Subcutaneous abdominal adipose tissue (tissue), 5 donors: ENCODE measurements around the gene OCA2.

ENCODE experiments used
- H3K27ac ChIP-seq: one replicate; pipeline ENCODE4 v1.7.0; 2013; ENCODE audit warnings: low read depth, mild to moderate bottlenecking, inconsistent platforms, low read length, moderate library complexity
- H3K27me3 ChIP-seq, 5 donors: one replicate each; pipeline ENCODE4 v1.7.0; 2013; ENCODE audit warnings: low read length in 5 of 5, inconsistent platforms in 1 of 5; ENCODE audit not compliant: control insufficient read depth in 5 of 5, insufficient read depth in 4 of 5
- H3K36me3 ChIP-seq, 5 donors: one replicate each; pipeline ENCODE4 v1.7.0; 2013; ENCODE audit warnings: low read length in 5 of 5; ENCODE audit not compliant: control insufficient read depth in 5 of 5, insufficient read depth in 5 of 5
- H3K4me1 ChIP-seq, 5 donors: one replicate each; pipeline ENCODE4 v1.7.0; 2013; ENCODE audit warnings: low read length in 5 of 5, mild to moderate bottlenecking in 3 of 5, moderate library complexity in 1 of 5; ENCODE audit not compliant: control insufficient read depth in 5 of 5, insufficient read depth in 5 of 5
- H3K4me3 ChIP-seq, 5 donors: one replicate each; pipeline ENCODE4 v1.7.0; 2013; ENCODE audit warnings: low read length in 5 of 5, low read depth in 1 of 5
- H3K9ac ChIP-seq, 5 donors: one replicate each; pipeline ENCODE4 v1.7.0; 2013; ENCODE audit warnings: low read length in 5 of 5, mild to moderate bottlenecking in 4 of 5, moderate library complexity in 3 of 5
- H3K9me3 ChIP-seq, 5 donors: one replicate each; pipeline ENCODE4 v1.7.0; 2013; ENCODE audit warnings: low read length in 5 of 5; ENCODE audit not compliant: control insufficient read depth in 5 of 5
- donor health status: healthy.
- donor health status: healthy.
- donor health status: healthy.
- donor health status: healthy.
- donor health status: healthy.

The OCA2 gene

GRCh38 chr15:27902680-27903385, 196.3 kb downstream of the OCA2 start:
- Histone ChIP-seq H3K27ac (no peak overlapping the region), H3K9ac (no peak overlapping the region), H3K27me3 (no peaks in the 10 kb centered on the region), H3K4me1 (no peaks in the 10 kb centered on the region), H3K36me3 (no peaks in the 10 kb centered on the region), H3K9me3 (peaks cover 0 to 6% (median 0%) of the 10 kb centered on the region in 5 donors), H3K4me3 (no peak overlapping the region)

DNA sequence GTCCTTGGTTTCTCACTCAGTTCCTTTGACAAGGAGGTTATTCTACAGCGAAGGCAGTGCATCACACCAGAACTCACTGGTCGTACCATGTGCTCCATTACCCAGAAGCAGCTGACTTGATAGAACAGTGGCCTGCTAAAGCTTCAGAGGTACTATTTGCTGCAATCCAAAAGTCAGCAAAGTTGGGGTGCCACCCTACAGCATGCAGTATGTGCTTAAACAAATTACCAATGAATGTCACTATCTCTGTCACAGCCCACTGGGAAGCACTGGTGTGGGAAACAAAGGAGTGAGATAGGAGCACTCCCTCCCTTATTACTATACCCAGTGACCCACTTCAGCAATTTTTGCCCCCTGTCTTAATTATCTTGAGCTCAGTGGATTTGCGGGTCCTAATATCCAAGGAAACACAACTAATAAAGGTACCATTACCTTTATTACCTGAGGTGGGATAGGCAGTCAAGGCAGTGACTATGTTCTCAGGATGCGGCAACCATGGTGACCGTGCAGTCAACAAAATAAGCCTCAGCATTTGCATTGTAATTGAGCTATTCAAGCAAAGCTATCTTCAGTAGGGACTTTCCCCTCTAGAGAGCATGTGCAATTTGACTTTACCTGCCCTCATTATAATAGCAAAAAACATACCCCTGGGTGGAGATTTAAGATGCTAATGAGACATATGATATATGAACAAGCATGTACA, 199.4 kb downstream of the OCA2 start:
- no peak overlapping the region for H3K9ac ChIP-seq
- no peaks in the 10 kb centered on the region for H3K27me3 ChIP-seq
- no peak overlapping the region for H3K27ac ChIP-seq
- no peaks in the 10 kb centered on the region for H3K36me3 ChIP-seq
- no peak overlapping the region for H3K4me3 ChIP-seq
- no peaks in the 10 kb centered on the region for H3K4me1 ChIP-seq
- H3K9me3 ChIP-seq = peaks cover 0 to 13% (median under 1%) of the 10 kb centered on the region in 5 donors

DNA sequence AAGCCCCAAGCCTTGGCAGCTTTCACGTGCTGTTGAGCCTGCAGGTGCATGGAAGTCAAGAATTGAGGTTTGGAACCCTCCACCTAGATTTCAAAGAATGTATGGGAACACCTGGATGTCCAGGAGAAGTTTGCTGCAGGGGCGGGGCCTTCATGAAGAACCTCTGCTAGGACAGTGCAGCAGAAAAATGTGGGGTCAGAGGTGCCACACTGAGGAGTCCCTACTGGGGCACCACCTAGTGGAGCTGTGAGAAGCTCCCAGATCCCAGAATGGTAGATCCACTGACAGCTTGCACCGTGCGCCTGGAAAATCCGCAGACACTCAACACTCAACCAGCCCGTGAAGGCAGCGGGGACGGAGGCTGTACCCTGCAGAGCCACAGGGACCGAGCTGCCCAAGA, 201.6 kb downstream of the OCA2 start:
- H3K4me1 ChIP-seq = no peaks in the 10 kb centered on the region
- H3K9me3 ChIP-seq = peaks cover 0 to 20% (median 12%) of the 10 kb centered on the region in 5 donors
- no peak overlapping the region for H3K9ac ChIP-seq
- no peak overlapping the region for H3K27ac ChIP-seq
- no peaks in the 10 kb centered on the region for H3K27me3 ChIP-seq
- no peaks in the 10 kb centered on the region for H3K36me3 ChIP-seq
- no peak overlapping the region for H3K4me3 ChIP-seq

- H3K9me3 ChIP-seq = peaks cover 3 to 31% (median 21%) of the 10 kb centered on the region in 5 donors
Measured at GRCh38 chr15:27894645-27895044, 204.5 kb downstream of the OCA2 start.

DNA sequence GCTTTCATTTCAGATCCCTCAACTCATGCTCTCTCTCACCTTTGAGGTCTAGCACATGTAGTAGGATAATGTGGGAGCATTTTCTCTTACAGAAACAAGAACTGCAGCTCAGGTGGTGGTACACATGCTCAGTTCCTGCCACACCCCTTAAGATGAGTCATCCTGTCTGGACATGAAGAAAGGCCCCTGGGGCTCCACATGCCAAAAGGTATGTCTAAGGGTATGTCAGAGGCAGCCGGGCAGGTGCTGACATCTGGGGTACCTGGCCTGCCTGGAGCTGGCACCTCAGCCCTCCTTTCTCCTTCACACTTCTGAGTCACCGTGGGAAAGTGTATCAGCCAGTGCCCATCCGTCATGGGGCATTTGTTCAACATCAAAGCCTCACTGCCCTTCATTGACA, 209.9 kb downstream of the OCA2 start:
- no peak overlapping the region for H3K27ac ChIP-seq
- no peaks in the 10 kb centered on the region for H3K36me3 ChIP-seq

More at GRCh38 chr15:27894645-27895044, 204.5 kb downstream of the OCA2 start:
- H3K4me1 ChIP-seq = no peaks in the 10 kb centered on the region
- no peak overlapping the region for H3K27ac ChIP-seq
- H3K4me3 ChIP-seq = no peak overlapping the region
- H3K9ac ChIP-seq = no peak overlapping the region
- H3K27me3 ChIP-seq = no peaks in the 10 kb centered on the region
- H3K36me3 ChIP-seq = no peaks in the 10 kb centered on the region

GRCh38 chr15:27885201-27885600, 213.9 kb downstream of the OCA2 start:
- H3K9me3 ChIP-seq = peaks cover 1 to 19% (median 13%) of the 10 kb centered on the region in 5 donors
- H3K9ac ChIP-seq = no peak overlapping the region
- H3K36me3 ChIP-seq = no peaks in the 10 kb centered on the region
- H3K4me1 ChIP-seq = no peaks in the 10 kb centered on the region
- H3K27ac ChIP-seq = no peak overlapping the region
- H3K27me3 ChIP-seq = no peaks in the 10 kb centered on the region
- H3K4me3 ChIP-seq = no peak overlapping the region

More for the DNA sequence above, 209.9 kb downstream of the OCA2 start:
- no peaks in the 10 kb centered on the region for H3K27me3 ChIP-seq
- no peak overlapping the region for H3K9ac ChIP-seq
- H3K4me1 ChIP-seq = no peaks in the 10 kb centered on the region
- peaks cover 3 to 33% (median 21%) of the 10 kb centered on the region in 5 donors for H3K9me3 ChIP-seq
- H3K4me3 ChIP-seq = peak overlapping the region in 1 of 5 donors; percentile 9

DNA sequence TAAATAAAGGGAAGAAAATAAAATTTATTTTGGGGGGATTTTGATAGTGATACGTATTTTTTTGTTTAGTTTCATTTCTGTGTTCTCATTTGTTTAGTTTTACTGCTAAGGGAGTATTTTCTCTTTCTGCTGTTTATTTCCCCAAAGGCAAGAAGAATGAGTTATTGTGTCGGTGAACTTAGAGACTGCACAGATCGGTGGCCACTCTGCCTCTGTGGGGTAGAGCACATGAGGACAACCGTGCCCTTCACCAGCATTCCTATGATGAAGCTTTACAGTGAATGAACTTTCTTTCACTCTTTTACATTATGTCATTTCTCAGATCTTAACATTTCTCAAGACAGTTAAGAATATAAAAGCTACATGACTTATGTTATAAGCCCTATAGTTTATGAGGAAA, 214.4 kb downstream of the OCA2 start:
- H3K27me3 ChIP-seq = no peaks in the 10 kb centered on the region
- H3K9me3 ChIP-seq = peaks cover 0 to 17% (median 10%) of the 10 kb centered on the region in 5 donors
- H3K4me1 ChIP-seq = no peaks in the 10 kb centered on the region
- no peaks in the 10 kb centered on the region for H3K36me3 ChIP-seq
- H3K27ac ChIP-seq = no peak overlapping the region
- no peak overlapping the region for H3K4me3 ChIP-seq
- no peak overlapping the region for H3K9ac ChIP-seq

GRCh38 chr15:27878841-27879240, 220.3 kb downstream of the OCA2 start:
- no peaks in the 10 kb centered on the region for H3K27me3 ChIP-seq
- no peak overlapping the region for H3K4me3 ChIP-seq
- H3K9me3 ChIP-seq = peaks cover 0 to 5% (median 0%) of the 10 kb centered on the region in 5 donors
- no peak overlapping the region for H3K9ac ChIP-seq
- H3K4me1 ChIP-seq = no peaks in the 10 kb centered on the region
- H3K36me3 ChIP-seq = no peaks in the 10 kb centered on the region
- H3K27ac ChIP-seq = no peak overlapping the region

GRCh38 chr15:27873828-27874227, 225.3 kb downstream of the OCA2 start:
- Histone ChIP-seq H3K27ac (no peak overlapping the region), H3K9ac (no peak overlapping the region), H3K9me3 (peaks cover 0 to 2% (median 0%) of the 10 kb centered on the region in 5 donors), H3K4me1 (no peaks in the 10 kb centered on the region), H3K36me3 (no peaks in the 10 kb centered on the region), H3K4me3 (no peak overlapping the region), H3K27me3 (no peaks in the 10 kb centered on the region)

GRCh38 chr15:27873039-27873438, 226.1 kb downstream of the OCA2 start:
- Histone ChIP-seq H3K9ac (no peak overlapping the region), H3K4me3 (no peak overlapping the region), H3K27ac (no peak overlapping the region)

More at GRCh38 chr15:27873039-27873438, 226.1 kb downstream of the OCA2 start:
- H3K9me3 ChIP-seq = peaks cover 0 to 2% (median 0%) of the 10 kb centered on the region in 5 donors
- no peaks in the 10 kb centered on the region for H3K27me3 ChIP-seq
- H3K4me1 ChIP-seq = no peaks in the 10 kb centered on the region
- no peaks in the 10 kb centered on the region for H3K36me3 ChIP-seq
